Measurements from ENCODE around the gene CORO2B.

The CORO2B gene

DNA sequence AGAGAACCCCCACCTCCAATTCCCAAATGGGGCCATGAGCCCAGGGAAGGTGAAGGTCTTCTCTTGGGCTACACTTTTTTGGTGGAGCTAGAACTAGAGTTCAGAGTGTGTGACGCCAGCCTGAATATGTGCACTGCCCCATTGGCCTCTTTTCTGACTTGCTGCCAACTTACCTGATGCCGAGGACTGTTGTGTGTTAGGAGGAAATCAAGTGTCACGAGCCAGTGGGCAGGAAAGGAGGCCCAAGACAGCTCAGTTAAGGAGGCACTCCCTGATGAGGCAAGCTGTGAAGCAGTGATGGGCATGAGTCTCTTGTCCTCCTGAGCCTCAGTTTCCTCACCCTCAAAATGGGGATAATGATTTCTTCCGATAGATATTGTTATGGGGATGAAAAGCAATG lies 134.1 kb downstream of the CORO2B start:
- no peaks in the 10 kb centered on the region for H3K36me3 Mint-ChIP-seq
- no peak overlapping the region for H3K4me3 Mint-ChIP-seq
- H3K9me3 Mint-ChIP-seq (ENCODE audit: low read depth): no peaks in the 10 kb centered on the region
- H3K27ac Mint-ChIP-seq: no peak overlapping the region
- H3K4me1 Mint-ChIP-seq (ENCODE audit: low read depth): no peaks in the 10 kb centered on the region
- H3K27me3 Mint-ChIP-seq: peaks cover 5% of the 10 kb centered on the region

DNA sequence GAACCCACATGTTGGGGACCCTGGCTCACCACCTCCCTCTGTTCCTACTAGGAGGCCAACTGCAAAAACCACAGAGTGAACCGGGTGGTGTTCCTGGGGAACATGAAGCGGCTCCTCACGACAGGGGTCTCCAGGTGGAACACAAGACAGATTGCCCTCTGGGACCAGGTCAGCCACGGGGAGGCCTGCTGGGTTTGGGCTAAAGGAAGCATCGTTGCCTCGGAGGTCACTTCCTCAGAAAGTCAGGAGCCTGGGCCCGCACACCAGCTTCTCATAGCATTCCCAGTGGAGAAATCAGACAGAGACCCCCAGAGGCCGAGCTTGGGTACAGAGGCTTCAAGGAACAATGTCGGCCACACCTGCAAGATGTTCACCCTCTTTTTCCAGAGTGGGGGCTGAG lies 135.1 kb downstream of the CORO2B start:
- Mint-ChIP-seq H3K9me3 (ENCODE audit: low read depth) (no peaks in the 10 kb centered on the region), H3K36me3 (no peaks in the 10 kb centered on the region), H3K27ac (no peak overlapping the region), H3K27me3 (peaks cover 5% of the 10 kb centered on the region), H3K4me3 (no peak overlapping the region), H3K4me1 (ENCODE audit: low read depth) (no peaks in the 10 kb centered on the region)

GRCh38 chr15:68715111-68715510 lies 136.3 kb downstream of the CORO2B start:
- no peaks in the 10 kb centered on the region for H3K36me3 Mint-ChIP-seq
- no peaks in the 10 kb centered on the region for H3K4me1 Mint-ChIP-seq (ENCODE audit: low read depth)
- no peak overlapping the region for H3K27ac Mint-ChIP-seq
- no peak overlapping the region for H3K4me3 Mint-ChIP-seq
- H3K27me3 Mint-ChIP-seq: peaks cover 4% of the 10 kb centered on the region
- no peaks in the 10 kb centered on the region for H3K9me3 Mint-ChIP-seq (ENCODE audit: low read depth)

DNA sequence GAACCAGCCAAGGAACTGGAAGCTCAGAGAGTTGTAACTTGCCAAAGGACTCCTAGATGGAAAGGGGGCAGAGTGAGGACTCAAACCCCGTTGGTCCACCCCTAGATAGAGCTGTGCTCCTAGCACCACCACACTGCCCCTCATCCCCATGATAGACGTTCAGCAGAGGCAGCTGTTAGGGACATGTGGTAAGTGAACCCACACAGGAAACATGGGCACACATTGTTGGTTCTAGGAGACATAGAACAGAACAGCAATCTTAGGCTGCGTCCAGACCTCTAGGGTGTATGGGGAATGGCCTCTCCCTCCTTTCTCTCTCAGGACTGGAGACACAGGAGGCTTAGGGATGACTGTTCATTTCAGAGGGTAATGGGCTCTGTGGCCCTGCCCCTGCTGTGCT lies 139.2 kb downstream of the CORO2B start:
- Mint-ChIP-seq H3K27me3 (peaks cover 2% of the 10 kb centered on the region), H3K4me1 (ENCODE audit: low read depth) (no peaks in the 10 kb centered on the region), H3K4me3 (no peak overlapping the region), H3K27ac (no peak overlapping the region), H3K9me3 (ENCODE audit: low read depth) (no peaks in the 10 kb centered on the region), H3K36me3 (no peaks in the 10 kb centered on the region)

GRCh38 chr15:68718468-68718867 lies 139.7 kb downstream of the CORO2B start:
- H3K27ac Mint-ChIP-seq: no peak overlapping the region

GRCh38 chr15:68719051-68719450 lies 140.3 kb downstream of the CORO2B start:
- Mint-ChIP-seq H3K27ac (no peak overlapping the region), H3K4me1 (ENCODE audit: low read depth) (no peaks in the 10 kb centered on the region)

More at GRCh38 chr15:68718468-68718867, 139.7 kb downstream of the CORO2B start:
- H3K4me1 Mint-ChIP-seq (ENCODE audit: low read depth): no peaks in the 10 kb centered on the region
- H3K27me3 Mint-ChIP-seq: peaks cover 2% of the 10 kb centered on the region
- no peak overlapping the region for H3K4me3 Mint-ChIP-seq
- H3K36me3 Mint-ChIP-seq: no peaks in the 10 kb centered on the region
- no peaks in the 10 kb centered on the region for H3K9me3 Mint-ChIP-seq (ENCODE audit: low read depth)

DNA sequence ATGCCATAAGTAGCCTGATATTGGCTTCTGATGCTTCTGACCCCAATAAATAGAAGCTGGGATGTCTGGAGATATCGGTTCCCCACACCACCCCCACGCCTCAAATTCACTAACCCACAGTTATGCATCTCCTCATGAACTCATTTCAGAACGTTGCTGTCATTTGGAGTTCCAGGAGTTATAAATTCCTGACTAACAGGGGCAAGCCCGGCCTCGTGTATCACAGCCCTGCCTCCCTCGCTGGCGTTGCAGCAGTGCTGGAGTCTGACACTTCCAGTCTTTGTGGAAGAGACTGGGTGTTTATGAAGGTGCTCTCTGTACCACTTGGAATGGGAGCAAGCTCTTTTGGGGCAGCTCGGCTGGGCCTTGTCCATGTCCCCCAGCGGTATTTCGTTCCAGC lies 140.9 kb downstream of the CORO2B start:
- Mint-ChIP-seq H3K36me3 (no peaks in the 10 kb centered on the region), H3K4me1 (ENCODE audit: low read depth) (no peaks in the 10 kb centered on the region), H3K4me3 (no peak overlapping the region), H3K27me3 (peaks cover 2% of the 10 kb centered on the region), H3K27ac (no peak overlapping the region), H3K9me3 (ENCODE audit: low read depth) (no peaks in the 10 kb centered on the region)

More at GRCh38 chr15:68719051-68719450, 140.3 kb downstream of the CORO2B start:
- Mint-ChIP-seq H3K4me3 (no peak overlapping the region), H3K9me3 (ENCODE audit: low read depth) (no peaks in the 10 kb centered on the region), H3K27me3 (peaks cover 2% of the 10 kb centered on the region), H3K36me3 (no peaks in the 10 kb centered on the region)

- H3K4me1 Mint-ChIP-seq (ENCODE audit: low read depth): no peaks in the 10 kb centered on the region
- no peaks in the 10 kb centered on the region for H3K36me3 Mint-ChIP-seq
- H3K9me3 Mint-ChIP-seq (ENCODE audit: low read depth): no peaks in the 10 kb centered on the region
- peaks cover 4% of the 10 kb centered on the region for H3K27me3 Mint-ChIP-seq
- H3K4me3 Mint-ChIP-seq: no peak overlapping the region
- no peak overlapping the region for H3K27ac Mint-ChIP-seq
Observed at GRCh38 chr15:68721886-68722285, 143.1 kb downstream of the CORO2B start.

DNA sequence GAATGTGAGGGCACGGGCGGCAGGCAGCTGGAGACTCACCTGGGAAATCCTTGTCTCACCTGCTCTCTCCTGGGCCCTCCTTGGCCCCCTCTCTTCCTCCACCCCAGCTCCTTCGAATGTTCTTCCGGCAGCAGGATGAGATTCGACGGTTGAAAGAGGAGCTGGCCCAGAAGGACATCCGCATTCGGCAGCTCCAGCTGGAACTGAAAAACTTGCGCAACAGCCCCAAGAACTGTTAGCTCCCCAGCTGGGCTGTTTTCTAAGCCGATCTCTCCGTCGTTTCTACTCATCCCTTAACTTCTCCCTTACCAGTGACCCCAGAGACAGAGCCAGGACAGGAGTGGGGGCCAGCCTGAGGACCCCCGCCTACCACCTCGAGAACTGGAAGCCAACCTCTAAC lies 146.9 kb downstream of the CORO2B start:
- Mint-ChIP-seq H3K27me3 (peaks cover 4% of the 10 kb centered on the region), H3K4me1 (ENCODE audit: low read depth) (no peaks in the 10 kb centered on the region), H3K4me3 (no peak overlapping the region), H3K36me3 (no peaks in the 10 kb centered on the region), H3K9me3 (ENCODE audit: low read depth) (no peaks in the 10 kb centered on the region), H3K27ac (no peak overlapping the region)

GRCh38 chr15:68726246-68726645 lies 147.5 kb downstream of the CORO2B start:
- Mint-ChIP-seq H3K4me1 (ENCODE audit: low read depth) (no peaks in the 10 kb centered on the region), H3K27ac (no peak overlapping the region), H3K4me3 (no peak overlapping the region), H3K36me3 (no peaks in the 10 kb centered on the region), H3K9me3 (ENCODE audit: low read depth) (no peaks in the 10 kb centered on the region), H3K27me3 (peaks cover 4% of the 10 kb centered on the region)

GRCh38 chr15:68729789-68730411 lies 151.1 kb downstream of the CORO2B start:
- Mint-ChIP-seq H3K4me3 (no peak overlapping the region), H3K27ac (no peak overlapping the region), H3K9me3 (ENCODE audit: low read depth) (no peaks in the 10 kb centered on the region), H3K27me3 (peaks cover 4% of the 10 kb centered on the region), H3K36me3 (no peaks in the 10 kb centered on the region), H3K4me1 (ENCODE audit: low read depth) (peaks cover 2% of the 10 kb centered on the region)

DNA sequence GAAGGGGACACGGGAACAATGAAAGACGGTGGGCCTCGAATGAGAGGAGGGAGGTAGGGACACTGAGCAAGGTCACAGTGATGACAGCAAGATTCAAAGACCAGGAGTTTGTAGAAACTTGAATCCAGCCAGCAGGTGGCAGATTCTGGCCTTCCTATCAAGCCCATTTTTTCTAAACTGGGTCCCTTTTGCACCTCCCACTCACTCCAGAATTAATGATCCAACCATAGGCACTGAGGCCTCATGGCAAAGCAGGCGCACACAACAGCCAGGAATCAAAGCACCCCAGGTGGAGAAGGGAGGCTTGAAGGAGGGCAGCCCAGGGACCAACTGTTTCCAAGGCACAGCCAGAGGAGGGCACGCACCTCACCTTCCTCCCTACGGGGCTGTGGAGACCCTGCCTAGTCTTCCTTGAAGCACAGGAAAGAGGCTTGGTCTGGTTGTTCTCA lies 151.7 kb downstream of the CORO2B start:
- Mint-ChIP-seq H3K36me3 (no peaks in the 10 kb centered on the region), H3K9me3 (ENCODE audit: low read depth) (no peaks in the 10 kb centered on the region), H3K4me1 (ENCODE audit: low read depth) (peaks cover 2% of the 10 kb centered on the region), H3K4me3 (no peak overlapping the region), H3K27me3 (peaks cover 2% of the 10 kb centered on the region), H3K27ac (no peak overlapping the region)

- H3K27ac Mint-ChIP-seq: no peak overlapping the region
- H3K9me3 Mint-ChIP-seq (ENCODE audit: low read depth): no peaks in the 10 kb centered on the region
- H3K27me3 Mint-ChIP-seq: no peaks in the 10 kb centered on the region
- H3K36me3 Mint-ChIP-seq: no peaks in the 10 kb centered on the region
- H3K4me3 Mint-ChIP-seq: no peak overlapping the region
- peaks cover 2% of the 10 kb centered on the region for H3K4me1 Mint-ChIP-seq (ENCODE audit: low read depth)
Observed at GRCh38 chr15:68730976-68731897, 152.4 kb downstream of the CORO2B start.

GRCh38 chr15:68732451-68732850 lies 153.7 kb downstream of the CORO2B start:
- peaks cover 2% of the 10 kb centered on the region for H3K4me1 Mint-ChIP-seq (ENCODE audit: low read depth)
- H3K27me3 Mint-ChIP-seq: no peaks in the 10 kb centered on the region
- no peak overlapping the region for H3K27ac Mint-ChIP-seq
- no peak overlapping the region for H3K4me3 Mint-ChIP-seq
- H3K9me3 Mint-ChIP-seq (ENCODE audit: low read depth): no peaks in the 10 kb centered on the region
- no peaks in the 10 kb centered on the region for H3K36me3 Mint-ChIP-seq

- Mint-ChIP-seq H3K4me1 (ENCODE audit: low read depth) (peaks cover 2% of the 10 kb centered on the region), H3K27ac (no peak overlapping the region)
Observed at GRCh38 chr15:68733666-68734065, 154.9 kb downstream of the CORO2B start.

More at GRCh38 chr15:68733666-68734065, 154.9 kb downstream of the CORO2B start:
- Mint-ChIP-seq H3K36me3 (no peaks in the 10 kb centered on the region), H3K27me3 (no peaks in the 10 kb centered on the region), H3K9me3 (ENCODE audit: low read depth) (no peaks in the 10 kb centered on the region), H3K4me3 (no peak overlapping the region)
